Type B pancreatic cell (in vitro differentiated cells): Measurements from ENCODE around the gene CHTF8. TPM values are rescaled to one million over a fixed set of nuclear protein-coding genes. Genes with fewer than 3 reads are reported as not detected.

Experiments used
- DNase-seq: peaks from one replicate; pipeline ENCODE4 v3.0.0; 2021; ENCODE audit warnings: mixed read lengths; ENCODE audit not compliant: unreplicated experiment; ENCODE audit errors: extremely low spot score
- H3K27ac Mint-ChIP-seq: 2 replicates; pipeline ENCODE4 v1.8.0; 2021; ENCODE audit warnings: mild to moderate bottlenecking, mixed read lengths
- H3K27me3 Mint-ChIP-seq: 2 replicates; pipeline ENCODE4 v1.8.0; 2021; ENCODE audit warnings: mixed read lengths
- H3K36me3 Mint-ChIP-seq: 2 replicates; pipeline ENCODE4 v1.8.0; 2021; ENCODE audit warnings: mixed read lengths
- H3K4me1 Mint-ChIP-seq: one replicate; pipeline ENCODE4 v1.8.0; 2021; ENCODE audit warnings: mixed read lengths; ENCODE audit not compliant: unreplicated experiment
- H3K4me3 Mint-ChIP-seq: 2 replicates; pipeline ENCODE4 v1.8.0; 2021; ENCODE audit warnings: mild to moderate bottlenecking, mixed read lengths
- H3K9me3 Mint-ChIP-seq: 2 replicates; pipeline ENCODE4 v1.8.0; 2021; ENCODE audit warnings: mixed read lengths
- total RNA-seq: library from RNA; stranded (reverse); gene quantifications from 2 replicates; pipeline ENCODE4 v1.2.1, GENCODE V29; 2021; ENCODE audit warnings: low replicate concordance
- TF ChIP-seq, protein P1 (sequence below): fragments of 200-600 bp; sonication (generic); conservative IDR thresholded peaks from 2 replicates; pipeline ENCODE4 v1.5.0; 2021; ENCODE audit warnings: antibody characterized with exemption, mild to moderate bottlenecking

The CHTF8 gene
- total RNA-seq, 1 donor from 2014 or later, result 131 TPM

DNA sequence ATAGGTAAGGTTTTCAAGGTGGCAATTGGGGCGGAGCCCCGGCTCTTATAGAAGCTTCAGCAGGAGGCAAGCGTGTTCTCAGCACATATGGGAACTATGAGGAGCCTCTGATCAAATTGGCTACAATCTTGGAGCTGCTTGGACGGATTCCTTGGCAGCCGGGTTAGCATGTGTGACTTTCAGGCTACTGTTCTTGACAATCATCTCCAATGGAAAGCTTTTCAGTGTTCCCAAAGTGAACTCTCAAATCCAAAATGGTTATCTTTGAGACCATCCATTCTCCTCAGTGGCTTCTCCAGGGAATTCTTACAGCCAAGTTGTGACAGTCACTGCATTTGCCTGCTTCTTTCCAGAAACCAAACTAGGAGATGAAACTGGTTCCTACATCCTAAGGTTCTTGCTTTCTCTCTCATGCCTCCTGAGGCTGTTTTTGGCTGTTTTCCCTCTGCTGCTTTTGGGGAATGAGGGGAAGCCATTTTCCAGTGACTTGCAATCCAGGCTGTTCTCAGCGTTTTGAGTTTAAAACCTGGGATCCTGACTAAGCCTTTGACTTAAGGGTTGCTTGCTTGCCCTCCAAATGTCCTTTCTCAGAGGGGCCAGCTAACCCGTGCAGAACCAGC is 16.0 kb downstream of the CHTF8 start:
- TF ChIP-seq, protein P1, sequence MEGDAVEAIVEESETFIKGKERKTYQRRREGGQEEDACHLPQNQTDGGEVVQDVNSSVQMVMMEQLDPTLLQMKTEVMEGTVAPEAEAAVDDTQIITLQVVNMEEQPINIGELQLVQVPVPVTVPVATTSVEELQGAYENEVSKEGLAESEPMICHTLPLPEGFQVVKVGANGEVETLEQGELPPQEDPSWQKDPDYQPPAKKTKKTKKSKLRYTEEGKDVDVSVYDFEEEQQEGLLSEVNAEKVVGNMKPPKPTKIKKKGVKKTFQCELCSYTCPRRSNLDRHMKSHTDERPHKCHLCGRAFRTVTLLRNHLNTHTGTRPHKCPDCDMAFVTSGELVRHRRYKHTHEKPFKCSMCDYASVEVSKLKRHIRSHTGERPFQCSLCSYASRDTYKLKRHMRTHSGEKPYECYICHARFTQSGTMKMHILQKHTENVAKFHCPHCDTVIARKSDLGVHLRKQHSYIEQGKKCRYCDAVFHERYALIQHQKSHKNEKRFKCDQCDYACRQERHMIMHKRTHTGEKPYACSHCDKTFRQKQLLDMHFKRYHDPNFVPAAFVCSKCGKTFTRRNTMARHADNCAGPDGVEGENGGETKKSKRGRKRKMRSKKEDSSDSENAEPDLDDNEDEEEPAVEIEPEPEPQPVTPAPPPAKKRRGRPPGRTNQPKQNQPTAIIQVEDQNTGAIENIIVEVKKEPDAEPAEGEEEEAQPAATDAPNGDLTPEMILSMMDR, result no peak
- Mint-ChIP-seq H3K4me3 (no peak overlapping the region), H3K9me3 (no peaks in the 10 kb centered on the region), H3K27me3 (no peaks in the 10 kb centered on the region), H3K36me3 (peaks cover 21% of the 10 kb centered on the region), H3K27ac (no peak overlapping the region), H3K4me1 (no peaks in the 10 kb centered on the region)
- no peak for DNase-seq

DNA sequence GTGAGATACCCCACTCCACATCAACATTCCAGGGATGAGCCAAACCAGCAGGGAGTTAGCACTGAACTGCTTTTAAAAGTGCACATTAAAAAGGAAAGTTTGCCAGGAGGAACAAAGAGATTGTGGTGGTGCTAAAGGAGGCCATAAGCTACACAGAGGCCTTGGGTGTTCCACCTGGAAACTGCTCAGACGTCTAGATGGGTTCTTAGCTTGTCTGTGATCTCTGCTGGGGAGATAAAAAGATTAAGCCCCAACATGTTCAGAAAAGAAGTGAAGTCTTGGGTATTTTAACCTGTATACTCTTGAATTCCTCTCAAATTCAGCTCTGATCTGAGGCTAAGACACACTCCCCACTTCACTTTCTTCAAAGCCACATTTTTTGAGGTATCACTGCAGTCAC is 16.6 kb downstream of the CHTF8 start:
- no peak overlapping the region for H3K4me3 Mint-ChIP-seq
- H3K36me3 Mint-ChIP-seq, result peaks cover 21% of the 10 kb centered on the region
- no peaks in the 10 kb centered on the region for H3K9me3 Mint-ChIP-seq
- no peak for DNase-seq
- H3K4me1 Mint-ChIP-seq, result no peaks in the 10 kb centered on the region
- H3K27ac Mint-ChIP-seq, result no peak overlapping the region
- H3K27me3 Mint-ChIP-seq, result no peaks in the 10 kb centered on the region
- TF ChIP-seq, protein P1, result no peak

GRCh38 chr16:69115361-69115760 is 17.0 kb downstream of the CHTF8 start:
- no peak for DNase-seq
- H3K36me3 Mint-ChIP-seq, result peaks cover 26% of the 10 kb centered on the region
- H3K27ac Mint-ChIP-seq, result no peak overlapping the region
- TF ChIP-seq, protein P1, result no peak
- H3K27me3 Mint-ChIP-seq, result peaks cover 3% of the 10 kb centered on the region
- H3K9me3 Mint-ChIP-seq, result no peaks in the 10 kb centered on the region
- no peak overlapping the region for H3K4me3 Mint-ChIP-seq
- H3K4me1 Mint-ChIP-seq, result no peaks in the 10 kb centered on the region

GRCh38 chr16:69114976-69115355 is 17.4 kb downstream of the CHTF8 start:
- TF ChIP-seq, protein P1, result no peak
- Mint-ChIP-seq H3K27ac (no peak overlapping the region), H3K4me1 (no peaks in the 10 kb centered on the region), H3K27me3 (peaks cover 3% of the 10 kb centered on the region), H3K9me3 (no peaks in the 10 kb centered on the region), H3K4me3 (no peak overlapping the region), H3K36me3 (peaks cover 26% of the 10 kb centered on the region)
- DNase-seq, result no peak

- TF ChIP-seq, protein P1, result no peak
- H3K9me3 Mint-ChIP-seq, result no peaks in the 10 kb centered on the region
- peaks cover 26% of the 10 kb centered on the region for H3K36me3 Mint-ChIP-seq
- no peak overlapping the region for H3K27ac Mint-ChIP-seq
- DNase-seq, result no peak
- H3K27me3 Mint-ChIP-seq, result peaks cover 5% of the 10 kb centered on the region
- no peaks in the 10 kb centered on the region for H3K4me1 Mint-ChIP-seq
- H3K4me3 Mint-ChIP-seq, result no peak overlapping the region
Measured at GRCh38 chr16:69114346-69114975, 17.9 kb downstream of the CHTF8 start.
